Mucosa of descending colon (tissue), 3 donors: ENCODE data around the gene CIBAR2. TPM values are rescaled to one million over a fixed set of nuclear protein-coding genes. Genes with fewer than 3 reads are reported as not detected.
A peak's percentile ranks its signal among the peaks of the same experiment; 100 is the strongest.

Source experiments
- ATAC-seq: fragments of 200-7000 bp; cut with Tn5 transposase; one replicate; pipeline ENCODE4 v1.9.1; 2020; ENCODE audit warnings: mild to moderate bottlenecking, moderate library complexity
- DNase-seq, 3 donors: peaks; one replicate each; pipeline ENCODE4 v3.0.0-alpha.2; 2020
- H3K36me3 ChIP-seq: fragments of 200-600 bp; one replicate; pipeline ENCODE4 v1.8.0; 2021; ENCODE audit warnings: low read depth, mild to moderate bottlenecking
- H3K4me1 ChIP-seq: fragments of 200-600 bp; one replicate; pipeline ENCODE4 v1.8.0; 2021; ENCODE audit warnings: low read depth, mild to moderate bottlenecking
- H3K4me3 ChIP-seq: fragments of 200-600 bp; one replicate; pipeline ENCODE4 v1.8.0; 2021; ENCODE audit warnings: mild to moderate bottlenecking
- H3K9me3 ChIP-seq: fragments of 200-600 bp; one replicate; pipeline ENCODE4 v1.8.0; 2021; ENCODE audit warnings: mild to moderate bottlenecking
- intact Hi-C, 2 donors: fragments of 100-400 bp; cut with DNase I in 1 of 2; cut with micrococcal nuclease in 1 of 2; formaldehyde crosslinking; loops; one replicate each; pipeline versions ENCODE4 v1.11.0 to v1.11.1; 2022; cut with DNase I, micrococcal nuclease
- long read RNA-seq, 2 donors: library from polyadenylated mRNA; unstranded; transcript quantifications; one replicate each; pipeline ENCODE4 v2.0.0, GENCODE V29; 2019 to 2021
- total RNA-seq, 3 donors: library from RNA; stranded (reverse); fragmentation: NEBNext Ultra II Directional in 2 of 3; extraction: Animal tissue kit (Norgen Biotek cat#: 25700) in 2 of 3; gene quantifications; one replicate each; pipeline versions ENCODE4 v1.2.1 to v1.2.4, GENCODE V29; 2021 to 2023
- TF ChIP-seq, protein P1 (sequence below): fragments of 200-600 bp; IDR thresholded peaks from one replicate; pipeline ENCODE4 v1.8.0; 2022; ENCODE audit warnings: antibody characterized with exemption, mild to moderate bottlenecking
- donor health status: DM: no; HTN: no; CAD: no; lungs with moderate emphysema.
- donor health status: DM: no; HTN: no; CAD: no.
- donor health status: DM: no; HTN: yes; CAD: no.

The CIBAR2 gene
- total RNA-seq, result not detected
- long read RNA-seq, donor 1, result 0 reads
- long read RNA-seq, donor 2, result 0 reads

DNA sequence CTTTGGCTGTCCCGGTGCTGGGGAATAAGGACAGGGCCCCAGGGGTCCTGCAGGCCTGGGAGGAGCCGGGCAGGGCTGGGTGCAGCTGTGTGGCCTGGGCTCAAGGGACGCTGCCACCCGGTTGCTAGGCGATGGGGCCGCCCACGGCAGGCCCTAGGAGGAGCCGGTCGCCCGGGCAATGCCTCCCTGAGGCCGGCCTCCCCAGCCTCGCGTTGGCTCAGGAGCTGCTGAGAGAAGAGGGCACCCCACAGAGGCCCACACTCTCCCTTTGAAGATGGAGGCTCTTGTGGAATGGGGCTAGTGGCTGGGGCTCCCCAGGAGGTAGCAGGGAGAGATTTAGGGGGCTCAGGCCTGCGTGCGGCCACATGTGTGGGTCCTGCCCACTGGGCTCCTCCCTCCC is at the start of gene CIBAR2:
CIBAR2 (minus strand) TSS at position 109 of the 400 bp plus-strand sequence. CDS start 120 bp downstream, outside the sequence.
- DNase-seq, result no peak
- no peaks in the 10 kb centered on the region for H3K4me1 ChIP-seq
- H3K9me3 ChIP-seq, result no peaks in the 10 kb centered on the region
- H3K36me3 ChIP-seq, result no peaks in the 10 kb centered on the region
- ATAC-seq, result no peak
- H3K4me3 ChIP-seq, result no peak within 1 kb of the TSS
- TF ChIP-seq, protein P1, sequence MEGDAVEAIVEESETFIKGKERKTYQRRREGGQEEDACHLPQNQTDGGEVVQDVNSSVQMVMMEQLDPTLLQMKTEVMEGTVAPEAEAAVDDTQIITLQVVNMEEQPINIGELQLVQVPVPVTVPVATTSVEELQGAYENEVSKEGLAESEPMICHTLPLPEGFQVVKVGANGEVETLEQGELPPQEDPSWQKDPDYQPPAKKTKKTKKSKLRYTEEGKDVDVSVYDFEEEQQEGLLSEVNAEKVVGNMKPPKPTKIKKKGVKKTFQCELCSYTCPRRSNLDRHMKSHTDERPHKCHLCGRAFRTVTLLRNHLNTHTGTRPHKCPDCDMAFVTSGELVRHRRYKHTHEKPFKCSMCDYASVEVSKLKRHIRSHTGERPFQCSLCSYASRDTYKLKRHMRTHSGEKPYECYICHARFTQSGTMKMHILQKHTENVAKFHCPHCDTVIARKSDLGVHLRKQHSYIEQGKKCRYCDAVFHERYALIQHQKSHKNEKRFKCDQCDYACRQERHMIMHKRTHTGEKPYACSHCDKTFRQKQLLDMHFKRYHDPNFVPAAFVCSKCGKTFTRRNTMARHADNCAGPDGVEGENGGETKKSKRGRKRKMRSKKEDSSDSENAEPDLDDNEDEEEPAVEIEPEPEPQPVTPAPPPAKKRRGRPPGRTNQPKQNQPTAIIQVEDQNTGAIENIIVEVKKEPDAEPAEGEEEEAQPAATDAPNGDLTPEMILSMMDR, result no peak
- intact Hi-C loops, result loop anchor here in 1 of 2 donors (10.0 kb wide), 1 partner anchor 132 kb away; no protein-coding TSS in a partner anchor

DNA sequence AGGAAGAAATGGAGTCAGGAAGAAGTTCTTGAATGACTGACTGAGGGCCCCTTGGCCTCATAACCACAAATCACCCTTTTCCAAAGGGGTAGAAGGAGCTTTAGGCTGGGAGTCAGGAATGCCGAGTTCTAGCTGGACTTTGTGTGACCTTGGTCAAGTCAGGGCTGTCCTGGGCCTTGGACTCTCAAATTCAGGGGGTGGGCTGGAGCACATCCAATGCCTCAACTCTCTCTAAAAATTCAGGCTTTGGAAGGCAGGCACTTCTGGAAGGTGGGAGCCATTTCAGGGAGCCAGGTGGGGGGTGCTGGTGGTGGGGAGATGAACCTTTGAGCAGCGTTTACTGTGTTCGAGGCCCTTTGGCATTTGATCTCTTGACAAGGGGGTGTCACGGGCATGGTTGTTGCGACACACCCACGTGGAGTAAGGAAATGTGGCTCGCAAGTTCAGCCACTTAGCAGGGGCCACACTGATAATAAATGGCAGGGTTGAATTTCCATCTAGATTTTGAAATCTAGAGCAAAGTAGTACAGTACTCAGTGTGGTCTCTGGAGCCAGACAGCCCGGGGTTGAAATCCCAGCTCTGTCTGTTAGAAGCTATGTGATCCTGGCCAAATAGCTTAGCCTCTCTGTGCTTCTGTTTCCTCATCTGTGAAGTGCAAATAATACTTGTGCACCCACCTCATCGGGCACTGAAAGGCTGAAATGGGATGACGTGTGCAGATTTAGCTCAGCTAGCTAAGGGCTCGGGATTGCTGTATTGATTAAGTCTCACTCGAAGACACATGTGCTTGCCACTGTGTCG is 47.1 kb upstream of the CIBAR2 start:
- H3K4me3 ChIP-seq, result no peak overlapping the region
- H3K4me1 ChIP-seq, result peaks cover 9% of the 10 kb centered on the region
- TF ChIP-seq, protein P1, result no peak
- DNase-seq, result no peak
- no peaks in the 10 kb centered on the region for H3K9me3 ChIP-seq
- ATAC-seq, result no peak
- no peaks in the 10 kb centered on the region for H3K36me3 ChIP-seq
- intact Hi-C loops, result no loop called here

DNA sequence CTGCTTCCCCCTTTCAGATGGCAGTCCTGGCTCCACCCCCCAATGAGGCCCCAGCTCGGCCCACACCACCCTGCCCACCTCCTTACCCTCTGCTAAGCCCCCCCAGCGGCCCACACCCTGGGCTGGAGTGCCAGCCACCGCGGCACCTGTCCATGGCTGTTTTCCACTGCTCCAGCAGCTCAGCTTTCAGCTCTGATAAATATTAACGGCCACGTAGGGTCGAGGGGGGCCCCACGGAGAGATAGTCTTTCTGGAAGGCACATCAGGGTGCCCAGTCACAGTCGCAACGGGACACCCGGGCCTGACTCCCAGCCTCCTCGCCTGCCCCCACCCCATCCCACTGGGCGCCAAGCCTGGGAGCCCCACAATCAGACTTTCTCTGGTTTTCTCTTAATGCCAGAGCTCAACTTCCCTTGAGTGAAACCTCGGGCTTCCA is 46.5 kb upstream of the CIBAR2 start:
- intact Hi-C loops, result no loop called here
- Histone ChIP-seq H3K36me3 (no peaks in the 10 kb centered on the region), H3K4me3 (no peak overlapping the region), H3K9me3 (no peaks in the 10 kb centered on the region), H3K4me1 (peaks cover 9% of the 10 kb centered on the region)
- TF ChIP-seq, protein P1, result no peak
- DNase-seq (no peak), ATAC-seq (no peak)

DNA sequence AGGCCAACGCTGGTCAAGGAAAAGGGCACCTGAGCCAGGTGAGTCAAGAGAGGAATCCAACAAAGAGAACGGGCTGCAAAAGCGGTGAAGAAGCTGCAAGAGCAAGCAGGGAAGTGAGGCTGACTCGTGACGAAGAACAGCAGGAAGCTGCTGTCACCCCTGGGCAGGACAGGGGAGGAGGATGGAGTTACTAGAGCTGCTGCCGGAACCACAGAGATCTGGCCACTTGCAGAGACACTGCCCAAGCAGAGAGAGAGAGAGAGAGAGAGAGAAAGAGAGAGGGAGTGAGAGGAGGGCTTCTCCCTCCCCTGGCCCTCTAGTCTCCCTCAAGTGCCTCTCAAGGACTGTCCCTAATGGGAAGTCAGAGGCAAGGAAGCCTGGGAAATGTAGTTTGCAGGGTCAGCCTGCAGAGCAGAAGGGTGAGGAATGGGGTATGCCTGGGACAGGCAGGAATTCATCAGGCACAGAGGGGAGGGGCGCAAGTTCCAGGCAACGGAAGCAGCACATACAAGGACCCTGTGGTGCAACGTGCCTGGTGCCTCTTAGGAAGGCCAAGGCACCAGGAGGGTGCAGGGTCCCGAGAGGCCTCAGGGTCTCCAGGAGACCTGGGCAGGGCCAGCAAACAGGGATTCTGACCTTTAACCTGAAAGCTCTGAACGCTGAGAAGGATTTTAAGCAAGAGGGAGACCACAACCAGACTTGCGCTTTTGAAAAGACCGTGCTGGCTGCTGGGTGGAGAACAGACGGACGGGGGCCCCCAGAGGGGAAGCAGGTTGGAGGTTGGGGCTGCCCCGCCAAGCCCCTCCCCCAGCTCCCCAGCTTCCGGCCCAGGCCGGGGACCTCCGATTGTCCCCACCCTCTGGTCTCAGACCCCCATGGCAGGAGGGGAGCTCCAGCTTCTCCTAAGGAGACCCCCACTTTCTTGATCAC is 45.8 kb upstream of the CIBAR2 start:
- intact Hi-C loops, result no loop called here
- H3K9me3 ChIP-seq, result no peaks in the 10 kb centered on the region
- no peak overlapping the region for H3K4me3 ChIP-seq
- peaks cover 9% of the 10 kb centered on the region for H3K4me1 ChIP-seq
- TF ChIP-seq, protein P1, result no peak
- ATAC-seq (peak; percentile 30), DNase-seq (no peak)
- H3K36me3 ChIP-seq, result no peaks in the 10 kb centered on the region

DNA sequence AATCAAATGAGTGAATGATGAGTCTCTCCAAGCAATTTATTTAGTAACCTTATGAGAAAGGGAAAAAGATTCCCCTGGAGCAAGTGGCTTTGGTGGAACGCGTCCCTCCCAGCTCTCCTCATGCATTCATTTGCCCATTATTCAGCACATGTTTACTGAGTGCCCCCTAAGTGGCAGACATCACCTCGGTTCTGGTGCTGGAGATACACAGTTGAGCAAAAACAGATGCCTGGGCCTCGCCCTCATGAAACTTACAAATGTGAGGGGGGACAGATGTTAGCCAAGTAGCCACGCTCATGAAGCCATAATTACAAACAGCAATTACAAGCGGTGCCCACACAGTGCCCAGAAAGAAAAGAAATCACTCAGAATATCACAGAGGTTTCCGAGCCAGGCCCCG is 45.1 kb upstream of the CIBAR2 start:
- intact Hi-C loops, result no loop called here
- TF ChIP-seq, protein P1, result no peak
- Histone ChIP-seq H3K36me3 (no peaks in the 10 kb centered on the region), H3K9me3 (no peaks in the 10 kb centered on the region), H3K4me3 (no peak overlapping the region), H3K4me1 (peaks cover 9% of the 10 kb centered on the region)
- DNase-seq, result no peak
- no peak for ATAC-seq
